Urinary bladder (tissue), 4 donors: ENCODE measurements around the gene HES5. TPM values are rescaled to one million over a fixed set of nuclear protein-coding genes. Genes with fewer than 3 reads are reported as not detected.

Experiments used
- DNase-seq: peaks from one replicate; pipeline ENCODE4 v3.0.0-alpha.2; 2015; ENCODE audit errors: extremely low spot score
- H3K27ac ChIP-seq: one replicate; pipeline ENCODE4 v1.5.1; 2013; ENCODE audit warnings: low read depth, mild to moderate bottlenecking, moderate library complexity
- H3K36me3 ChIP-seq: one replicate; pipeline ENCODE4 v1.6.1; 2013; ENCODE audit warnings: mild to moderate bottlenecking, moderate library complexity; ENCODE audit not compliant: insufficient read depth
- H3K4me1 ChIP-seq: one replicate; pipeline ENCODE4 v1.6.1; 2013; ENCODE audit warnings: mild to moderate bottlenecking, moderate library complexity; ENCODE audit not compliant: insufficient read depth
- H3K4me3 ChIP-seq: one replicate; pipeline ENCODE4 v1.5.1; 2013; ENCODE audit warnings: low read depth, low read length
- WGBS: extraction: QIAGEN DNeasy Blood & Tissue Kit; methylation state at CpG from one replicate; pipeline ENCODE4 v1.1.7; 2013; 5-methylcytosine and 5-hydroxymethylcytosine counted together
- polyA plus RNA-seq: library from polyadenylated mRNA; stranded (reverse); fragments of 200-250 nt; gene quantifications from one replicate; pipeline ENCODE4 v1.2.3, GENCODE V29; 2013
- total RNA-seq: library from RNA; depleted of rRNA; stranded (reverse); fragments of >200 nt; gene quantifications from one replicate; pipeline ENCODE4 v1.2.3, GENCODE V29; 2014
- donor health status: healthy with polysubstance abuse.
- donor health status: healthy.

The HES5 gene
- total and polyA plus RNA-seq, 2 donors: 0.42 to 2.5 TPM

GRCh38 chr1:2525920-2526823, 3.9 kb downstream of the HES5 start, which contains the start of gene PANK4:
PANK4 (minus strand) TSS chr1:2526596; CDS start chr1:2526587, 9 bp downstream.
- WGBS: under 1% methylated on average over 107 of the region's 107 CpGs
- no peaks in the 10 kb centered on the region for H3K36me3 ChIP-seq
- peaks cover 2% of the 10 kb centered on the region for H3K4me1 ChIP-seq
- peak within 1 kb of the TSS; percentile 71 for H3K4me3 ChIP-seq
- no peak within 1 kb of the TSS for H3K27ac ChIP-seq
- DNase-seq: peak; percentile 72

GRCh38 chr1:2525572-2525919, 4.5 kb downstream of the HES5 start:
- DNase-seq: no peak
- Histone ChIP-seq H3K4me1 (peaks cover 2% of the 10 kb centered on the region), H3K36me3 (no peaks in the 10 kb centered on the region), H3K27ac (no peak overlapping the region), H3K4me3 (peak overlapping the region; percentile 71)
- 4% methylated on average over 20 of the region's 20 CpGs for WGBS

- no peak overlapping the region for H3K27ac ChIP-seq
- 74% methylated on average over 10 of the region's 10 CpGs for WGBS
- H3K4me3 ChIP-seq: no peak overlapping the region
- H3K4me1 ChIP-seq: peaks cover 2% of the 10 kb centered on the region
- DNase-seq: no peak
- H3K36me3 ChIP-seq: peaks cover under 1% of the 10 kb centered on the region
These were observed 6.0 kb downstream of the HES5 start for GRCh38 chr1:2523891-2524609.

- no peak overlapping the region for H3K27ac ChIP-seq
- WGBS: 53% methylated on average over 32 of the region's 32 CpGs
- no peak for DNase-seq
- peaks cover 2% of the 10 kb centered on the region for H3K4me1 ChIP-seq
- peaks cover 2% of the 10 kb centered on the region for H3K36me3 ChIP-seq
- no peak overlapping the region for H3K4me3 ChIP-seq
These were observed 6.7 kb downstream of the HES5 start for GRCh38 chr1:2523191-2523890.

- H3K27ac ChIP-seq: no peak overlapping the region
- H3K4me3 ChIP-seq: no peak overlapping the region
- H3K36me3 ChIP-seq: peaks cover 6% of the 10 kb centered on the region
- H3K4me1 ChIP-seq: peaks cover 2% of the 10 kb centered on the region
- 88% methylated on average over 7 of the region's 7 CpGs for WGBS
- DNase-seq: no peak
These were observed 7.8 kb downstream of the HES5 start for GRCh38 chr1:2522230-2522629.

- WGBS: 92% methylated on average over 21 of the region's 21 CpGs
- no peak for DNase-seq
- no peak overlapping the region for H3K4me3 ChIP-seq
- H3K27ac ChIP-seq: no peak overlapping the region
- peaks cover 11% of the 10 kb centered on the region for H3K36me3 ChIP-seq
- peaks cover 2% of the 10 kb centered on the region for H3K4me1 ChIP-seq
These were observed 9.3 kb downstream of the HES5 start for GRCh38 chr1:2520806-2521205.

GRCh38 chr1:2520206-2520605, 9.9 kb downstream of the HES5 start:
- Histone ChIP-seq H3K27ac (no peak overlapping the region), H3K4me3 (no peak overlapping the region), H3K36me3 (peaks cover 11% of the 10 kb centered on the region), H3K4me1 (peaks cover 2% of the 10 kb centered on the region)
- DNase-seq: no peak
- 95% methylated on average over 20 of the region's 20 CpGs for WGBS

GRCh38 chr1:2519729-2520128, 10.3 kb downstream of the HES5 start:
- Histone ChIP-seq H3K4me1 (no peaks in the 10 kb centered on the region), H3K4me3 (no peak overlapping the region), H3K36me3 (peaks cover 11% of the 10 kb centered on the region), H3K27ac (no peak overlapping the region)
- no peak for DNase-seq
- WGBS: 94% methylated on average over 30 of the region's 30 CpGs

GRCh38 chr1:2519029-2519685, 10.9 kb downstream of the HES5 start:
- peaks cover 11% of the 10 kb centered on the region for H3K36me3 ChIP-seq
- 88% methylated on average over 25 of the region's 25 CpGs for WGBS

GRCh38 chr1:2518528-2518927, 11.5 kb downstream of the HES5 start:
- H3K4me3 ChIP-seq: no peak overlapping the region
- peaks cover 11% of the 10 kb centered on the region for H3K36me3 ChIP-seq
- H3K27ac ChIP-seq: no peak overlapping the region
- no peaks in the 10 kb centered on the region for H3K4me1 ChIP-seq
- DNase-seq: no peak
- WGBS: 94% methylated on average over 26 of the region's 26 CpGs

More at GRCh38 chr1:2519029-2519685, 10.9 kb downstream of the HES5 start:
- no peak overlapping the region for H3K4me3 ChIP-seq
- DNase-seq: no peak
- no peaks in the 10 kb centered on the region for H3K4me1 ChIP-seq
- H3K27ac ChIP-seq: no peak overlapping the region

GRCh38 chr1:2517966-2518365, 12.1 kb downstream of the HES5 start:
- Histone ChIP-seq H3K4me3 (no peak overlapping the region), H3K36me3 (peaks cover 11% of the 10 kb centered on the region), H3K4me1 (no peaks in the 10 kb centered on the region), H3K27ac (no peak overlapping the region)
- DNase-seq: no peak
- WGBS: 95% methylated on average over 17 of the region's 17 CpGs

GRCh38 chr1:2516946-2517345, 13.1 kb downstream of the HES5 start:
- Histone ChIP-seq H3K4me3 (no peak overlapping the region), H3K36me3 (peaks cover 11% of the 10 kb centered on the region), H3K4me1 (no peaks in the 10 kb centered on the region), H3K27ac (no peak overlapping the region)
- 96% methylated on average over 14 of the region's 14 CpGs for WGBS
- no peak for DNase-seq

- DNase-seq: no peak
- Histone ChIP-seq H3K36me3 (peaks cover 18% of the 10 kb centered on the region), H3K27ac (no peak overlapping the region), H3K4me1 (no peaks in the 10 kb centered on the region), H3K4me3 (no peak overlapping the region)
- WGBS: 92% methylated on average over 17 of the region's 17 CpGs
These were observed 13.9 kb downstream of the HES5 start for GRCh38 chr1:2516124-2516523.
